H1 (cell line): ENCODE measurements around the gene GPRIN1. TPM values are rescaled to one million over a fixed set of nuclear protein-coding genes. Genes with fewer than 3 reads are reported as not detected.

Experiments
- CTCF ChIA-PET: fragments of 300-600 bp; sonication (Branson Sonifier 250); formaldehyde crosslinking; loops from one replicate; lab custom pipeline; 2021; ENCODE audit not compliant: partially characterized antibody; lab: Charles Lee
- POLR2A ChIA-PET: fragments of 300-600 bp; sonication (Branson Sonifier 250); formaldehyde crosslinking; loops from one replicate; lab custom pipeline; 2021; ENCODE audit warnings: inconsistent platforms; ENCODE audit not compliant: partially characterized antibody; lab: Charles Lee
- DNase-seq, 2 experiments: peaks; one replicate each; pipeline versions ENCODE4 v3.0.0 to v3.0.0-alpha.2; 2010 to 2022; ENCODE audit warnings: low spot score in 2 of 2, low read depth in 1 of 2, mixed read lengths in 1 of 2
- FAIRE-seq: peaks from 2 replicates; lab custom pipeline; 2011; peaks lifted over from hg19 to GRCh38; lab: Jason Lieb, UNC
- H2AFZ ChIP-seq: 2 replicates; pipeline ENCODE4 v1.8.1; 2012; ENCODE audit warnings: low read length, inconsistent platforms
- H2AK5ac ChIP-seq: 2 replicates; pipeline ENCODE4 v1.6.1; 2013; ENCODE audit warnings: low read depth, low read length
- H2BK120ac ChIP-seq: replicated peaks from 2 replicates; pipeline ENCODE3; 2013; ENCODE audit warnings: low read depth, low read length, inconsistent platforms
- H2BK12ac ChIP-seq: 2 replicates; pipeline ENCODE4 v1.6.1; 2013; ENCODE audit warnings: low read depth, low read length
- H2BK15ac ChIP-seq: 2 replicates; pipeline ENCODE4 v1.6.1; 2013; ENCODE audit warnings: low read length
- H2BK20ac ChIP-seq: 2 replicates; pipeline ENCODE4 v1.6.1; 2013; ENCODE audit warnings: low read length
- H2BK5ac ChIP-seq: 2 replicates; pipeline ENCODE4 v1.6.1; 2013; ENCODE audit warnings: low read depth, low read length
- H3K14ac ChIP-seq: 2 replicates; pipeline ENCODE4 v1.6.1; 2013; ENCODE audit warnings: inconsistent platforms; ENCODE audit not compliant: insufficient read length
- H3K18ac ChIP-seq: 2 replicates; pipeline ENCODE4 v1.6.1; 2013; ENCODE audit warnings: low read length; ENCODE audit errors: extremely low read depth
- H3K23ac ChIP-seq: 2 replicates; pipeline ENCODE4 v1.6.1; 2013; ENCODE audit warnings: inconsistent platforms; ENCODE audit not compliant: insufficient read length
- H3K23me2 ChIP-seq: 2 replicates; pipeline ENCODE4 v1.6.1; 2013; ENCODE audit warnings: low read depth, low read length
- H3K27ac ChIP-seq: 2 replicates; pipeline ENCODE4 v1.6.1; 2011; ENCODE audit warnings: low read depth, low read length, inconsistent platforms
- H3K27me3 ChIP-seq, 4 experiments: replicated peaks in 1 of 4; 1 replicate in 1 of 4; 2 replicates in 3 of 4; pipeline versions ENCODE4 v1.6.1 to v1.8.1; 2011 to 2013; ENCODE audit warnings: low read length in 3 of 4, mild to moderate bottlenecking in 3 of 4, inconsistent platforms in 2 of 4, mixed read lengths in 2 of 4, moderate library complexity in 1 of 4; ENCODE audit not compliant: control insufficient read depth in 3 of 4, insufficient read depth in 3 of 4; ENCODE audit errors: extremely low read depth in 1 of 4
- H3K36me3 ChIP-seq, 4 experiments: 2 replicates each; pipeline versions ENCODE4 v1.6.1 to v1.8.1; 2011 to 2013; ENCODE audit warnings: mild to moderate bottlenecking in 4 of 4, low read length in 3 of 4, moderate library complexity in 2 of 4, control low read depth in 1 of 4, inconsistent platforms in 1 of 4; ENCODE audit not compliant: insufficient read depth in 4 of 4, control insufficient read depth in 2 of 4
- H3K4ac ChIP-seq: replicated peaks from 2 replicates; pipeline ENCODE3; 2013; ENCODE audit warnings: low read length, low read depth, mixed read lengths, inconsistent platforms; ENCODE audit not compliant: insufficient read length
- H3K4me1 ChIP-seq, 4 experiments: replicated peaks in 1 of 4; 1 replicate in 1 of 4; 2 replicates in 3 of 4; pipeline versions ENCODE4 v1.6.1 to v1.8.1; 2011 to 2013; ENCODE audit warnings: low read length in 3 of 4, inconsistent platforms in 2 of 4, mixed read lengths in 1 of 4; ENCODE audit not compliant: insufficient read depth in 4 of 4, control insufficient read depth in 3 of 4
- H3K4me2 ChIP-seq, 2 experiments: 2 replicates each; pipeline versions ENCODE4 v1.6.1 to v1.8.1; 2011 to 2013; ENCODE audit warnings: low read depth in 2 of 2, low read length in 2 of 2, control low read depth in 1 of 2, inconsistent platforms in 1 of 2, mild to moderate bottlenecking in 1 of 2; ENCODE audit not compliant: insufficient read depth in 1 of 2
- H3K4me3 ChIP-seq, 4 experiments: fragments of 200-600, 300-600 bp in 1 of 4; sonication (generic), shearing (Covaris generic), sonication (Bioruptor Twin) in 1 of 4; 2 replicates each; pipeline versions ENCODE4 v1.5.1 to v1.8.1; 2011 to 2016; ENCODE audit warnings: low read length in 4 of 4, low read depth in 3 of 4, control low read depth in 2 of 4, inconsistent platforms in 2 of 4, mild to moderate bottlenecking in 2 of 4, mixed read lengths in 1 of 4, moderate library complexity in 1 of 4; ENCODE audit not compliant: insufficient read depth in 2 of 4; ENCODE audit errors: extremely low read depth in 1 of 4
- H3K56ac ChIP-seq: replicated peaks from 2 replicates; pipeline ENCODE3; 2013; ENCODE audit warnings: low read depth, mild to moderate bottlenecking, mixed read lengths, low read length, inconsistent platforms; ENCODE audit not compliant: insufficient read length
- H3K79me1 ChIP-seq: 2 replicates; pipeline ENCODE4 v1.6.1; 2013; ENCODE audit warnings: low read depth, low read length, control low read depth
- H3K79me2 ChIP-seq, 2 experiments: 2 replicates each; pipeline versions ENCODE4 v1.6.1 to v1.8.1; 2012 to 2013; ENCODE audit warnings: low read length in 2 of 2, mild to moderate bottlenecking in 2 of 2, inconsistent platforms in 1 of 2; ENCODE audit not compliant: insufficient read depth in 2 of 2, control insufficient read depth in 1 of 2
- H3K9ac ChIP-seq, 4 experiments: replicated peaks in 1 of 4; 1 replicate in 1 of 4; 2 replicates in 3 of 4; pipeline versions ENCODE4 v1.6.1 to v1.8.1; 2011 to 2013; ENCODE audit warnings: low read depth in 3 of 4, low read length in 3 of 4, control low read depth in 2 of 4, mild to moderate bottlenecking in 2 of 4, moderate library complexity in 2 of 4, inconsistent platforms in 1 of 4; ENCODE audit errors: extremely low read depth in 1 of 4
- H3K9me3 ChIP-seq, 2 experiments: 2 replicates each; pipeline versions ENCODE4 v1.6.1 to v1.8.1; 2012 to 2013; ENCODE audit warnings: mild to moderate bottlenecking in 2 of 2, moderate library complexity in 2 of 2, control low read depth in 1 of 2, inconsistent platforms in 1 of 2, low read depth in 1 of 2, low read length in 1 of 2, mixed read lengths in 1 of 2; ENCODE audit not compliant: insufficient read depth in 2 of 2
- H4K20me1 ChIP-seq, 2 experiments: replicated peaks in 1 of 2; 2 replicates each; pipeline versions ENCODE3 to v1.8.1; 2011 to 2013; ENCODE audit warnings: inconsistent platforms in 2 of 2, low read length in 2 of 2, mild to moderate bottlenecking in 1 of 2; ENCODE audit not compliant: insufficient read depth in 2 of 2, control insufficient read depth in 1 of 2
- H4K5ac ChIP-seq: 2 replicates; pipeline ENCODE4 v1.6.1; 2013; ENCODE audit warnings: low read length, low read depth, mixed read lengths, inconsistent platforms; ENCODE audit not compliant: insufficient read length
- H4K8ac ChIP-seq: 2 replicates; pipeline ENCODE4 v1.8.0; 2013; ENCODE audit warnings: mild to moderate bottlenecking, moderate library complexity, low read length, inconsistent platforms; ENCODE audit not compliant: insufficient read depth; ENCODE audit errors: extremely low read depth
- H4K91ac ChIP-seq: replicated peaks from 2 replicates; pipeline ENCODE3; 2013; ENCODE audit warnings: low read length, mixed read lengths, inconsistent platforms; ENCODE audit not compliant: insufficient read length
- BACH1 ChIP-seq: IDR thresholded peaks from 2 replicates; pipeline ENCODE4 v1.6.1; 2012; ENCODE audit warnings: low read length, improper control_type of control experiment
- CHD2 ChIP-seq: IDR thresholded peaks from 2 replicates; pipeline ENCODE4 v1.6.1; 2012; ENCODE audit warnings: low read length, improper control_type of control experiment
- SP2 ChIP-seq: IDR thresholded peaks from 2 replicates; pipeline ENCODE4 v1.6.1; 2012; ENCODE audit warnings: mild to moderate bottlenecking, low read length, inconsistent platforms
- WGBS, 2 experiments: shearing (Covaris generic) in 1 of 2; methylation state at CpG; one replicate each; pipeline versions ENCODE4 v1.1.6 to v1.1.7; 2013 to 2015; ENCODE audit warnings: low lambda C conversion rate in 2 of 2, mixed read lengths in 2 of 2, inconsistent platforms in 1 of 2, low coverage in 1 of 2, missing lambda C conversion rate in 1 of 2; ENCODE audit not compliant: insufficient replicate concordance in 2 of 2, insufficient coverage in 1 of 2, insufficient read length in 1 of 2; ENCODE audit errors: extremely low coverage in 1 of 2, missing lambda C conversion rate in 1 of 2; 5-methylcytosine and 5-hydroxymethylcytosine counted together
- polyA plus RNA-seq, 7 experiments: library from polyadenylated mRNA; depleted of rRNA in 3 of 7; stranded (reverse) in 5 of 7; unstranded in 2 of 7; fragments of >200 nt in 5 of 7; fragments of 200-250 nt in 2 of 7; gene quantifications; 1 replicate in 5 of 7; 2 replicates in 1 of 7; 4 replicates in 1 of 7; pipeline versions ENCODE4 v1.2.1 to v1.2.3, GENCODE V29; 2011 to 2013; ENCODE audit warnings: missing spikeins in 2 of 7, mixed read lengths in 2 of 7
- total RNA-seq: library from RNA; stranded (reverse); fragmentation: NEBNext Ultra II Directional; extraction: Animal tissue kit (Norgen Biotek cat#: 25700); gene quantifications from 2 replicates; pipeline ENCODE4 v1.2.1, GENCODE V29; 2021

The GPRIN1 gene
- total and polyA plus RNA-seq, 2 of the 8 experiments (the other 6 are each of a cell fraction or from before 2014, with no cell fraction given), result 3.3 to 12.0 TPM

DNA sequence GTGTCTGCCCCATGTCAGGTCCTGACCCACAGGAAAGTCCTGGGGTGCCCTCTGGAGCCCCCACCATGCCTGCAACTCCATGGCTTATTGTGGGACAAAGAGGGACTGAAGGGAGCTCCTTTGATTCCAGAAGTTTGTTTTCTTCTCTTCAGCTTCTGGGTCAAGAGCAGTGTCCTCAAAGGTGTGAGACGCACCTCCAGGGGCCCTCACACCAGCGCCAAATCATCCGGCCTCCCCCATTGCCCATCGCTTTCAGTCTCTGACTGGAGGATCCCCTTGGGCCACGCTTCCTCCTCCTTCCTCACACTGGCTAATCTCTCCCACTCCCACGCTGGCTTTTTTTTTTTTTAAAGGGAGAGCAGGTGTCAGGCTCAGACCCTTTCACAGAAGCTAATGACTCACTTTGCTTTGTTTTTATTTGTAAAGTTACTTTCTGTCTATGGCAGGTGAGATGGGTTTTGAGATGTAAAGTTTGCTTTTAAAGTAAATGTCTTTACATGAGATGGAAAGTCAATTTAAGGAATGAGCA is 44.1 kb downstream of the GPRIN1 start:
- H4K5ac ChIP-seq, result no peak overlapping the region
- H3K4me1 ChIP-seq, result peaks cover 0 to 2% (median 0%) of the 10 kb centered on the region in 4 experiments; a peak in 1 of 7 replicates
- DNase-seq, result no peak
- H4K8ac ChIP-seq, result no peak overlapping the region
- TF ChIP-seq BACH1, result no peak
- TF ChIP-seq SP2, result no peak
- no peak for TF ChIP-seq CHD2
- H3K79me2 ChIP-seq, result no peaks in the 10 kb centered on the region
- H2BK12ac ChIP-seq, result no peak overlapping the region
- H3K56ac ChIP-seq, result no peak overlapping the region
- no peaks in the 10 kb centered on the region for H3K27me3 ChIP-seq
- no peak overlapping the region for H2AK5ac ChIP-seq
- no peak overlapping the region for H3K4me2 ChIP-seq
- H3K23me2 ChIP-seq, result no peaks in the 10 kb centered on the region; the same call in 1 of the 2 replicates
- H2BK120ac ChIP-seq, result no peak overlapping the region
- H4K91ac ChIP-seq, result no peak overlapping the region
- ChIA-PET POLR2A (interaction anchor here (1.0 kb wide), 1 partner anchor 16 kb away, joined by 3 read pairs; the partner anchor contains the start of gene CDHR2), CTCF (interaction anchor here (0.6 to 3.9 kb wide), 7 partner anchors 9 to 159 kb away, joined by 3 to 21 read pairs (median 4); no protein-coding TSS in a partner anchor)
- no peak overlapping the region for H2BK20ac ChIP-seq
- H3K9me3 ChIP-seq, result peaks cover 0 to 4% of the 10 kb centered on the region in 2 experiments; a peak in 1 of 4 replicates
- H3K4ac ChIP-seq, result no peak overlapping the region
- H4K20me1 ChIP-seq, result no peaks in the 10 kb centered on the region
- no peaks in the 10 kb centered on the region for H3K36me3 ChIP-seq
- H3K18ac ChIP-seq, result no peak overlapping the region
- H2BK5ac ChIP-seq, result no peak overlapping the region
- H3K9ac ChIP-seq, result no peak overlapping the region
- no peak overlapping the region for H2BK15ac ChIP-seq
- H3K79me1 ChIP-seq, result no peaks in the 10 kb centered on the region
- H3K4me3 ChIP-seq, result no peak overlapping the region
- H3K27ac ChIP-seq, result no peak overlapping the region
- WGBS, 2 experiments, result 85% methylated on average over 6 of the region's 6 CpGs; no CpG with 5 or more reads in 1 of the 2 experiments
- no peak for FAIRE-seq
- no peak overlapping the region for H2AFZ ChIP-seq
- H3K23ac ChIP-seq, result no peak overlapping the region
- no peak overlapping the region for H3K14ac ChIP-seq
